GM12891 (cell line): ENCODE measurements around the gene YOD1.

Experiments
- PAX5 ChIP-seq: IDR thresholded peaks from 2 replicates; pipeline ENCODE4 v1.6.1; 2011; ENCODE audit warnings: low read length, moderate library complexity, mild to moderate bottlenecking; ENCODE audit not compliant: insufficient read depth, severe bottlenecking
- POLR2A ChIP-seq: IDR thresholded peaks from 2 replicates; pipeline ENCODE4 v1.6.1; 2011; ENCODE audit warnings: low read depth, low read length, control low read depth
- POLR2AphosphoS5 ChIP-seq: IDR thresholded peaks from 2 replicates; pipeline ENCODE4 v1.6.1; 2011; ENCODE audit warnings: low read depth, low read length, control low read depth
- POU2F2 ChIP-seq: IDR thresholded peaks from 2 replicates; pipeline ENCODE4 v1.6.1; 2011; ENCODE audit warnings: low read depth, mild to moderate bottlenecking, control low read depth, low read length, moderate library complexity
- SPI1 ChIP-seq: IDR thresholded peaks from 2 replicates; pipeline ENCODE4 v1.6.1; 2011; ENCODE audit warnings: low read depth, low read length, control low read depth
- TAF1 ChIP-seq: IDR thresholded peaks from 2 replicates; pipeline ENCODE4 v1.6.1; 2011; ENCODE audit warnings: low read depth, low read length, control low read depth

- TF ChIP-seq POLR2A, result no peak
- no peak for TF ChIP-seq TAF1
- no peak for TF ChIP-seq POLR2AphosphoS5
- no peak for TF ChIP-seq SPI1
- TF ChIP-seq POU2F2, result no peak
- TF ChIP-seq PAX5, result no peak
Measured at GRCh38 chr1:207002724-207003146, 48.3 kb downstream of the YOD1 start.
